Measurements from ENCODE around the gene CHCHD5.

DNA sequence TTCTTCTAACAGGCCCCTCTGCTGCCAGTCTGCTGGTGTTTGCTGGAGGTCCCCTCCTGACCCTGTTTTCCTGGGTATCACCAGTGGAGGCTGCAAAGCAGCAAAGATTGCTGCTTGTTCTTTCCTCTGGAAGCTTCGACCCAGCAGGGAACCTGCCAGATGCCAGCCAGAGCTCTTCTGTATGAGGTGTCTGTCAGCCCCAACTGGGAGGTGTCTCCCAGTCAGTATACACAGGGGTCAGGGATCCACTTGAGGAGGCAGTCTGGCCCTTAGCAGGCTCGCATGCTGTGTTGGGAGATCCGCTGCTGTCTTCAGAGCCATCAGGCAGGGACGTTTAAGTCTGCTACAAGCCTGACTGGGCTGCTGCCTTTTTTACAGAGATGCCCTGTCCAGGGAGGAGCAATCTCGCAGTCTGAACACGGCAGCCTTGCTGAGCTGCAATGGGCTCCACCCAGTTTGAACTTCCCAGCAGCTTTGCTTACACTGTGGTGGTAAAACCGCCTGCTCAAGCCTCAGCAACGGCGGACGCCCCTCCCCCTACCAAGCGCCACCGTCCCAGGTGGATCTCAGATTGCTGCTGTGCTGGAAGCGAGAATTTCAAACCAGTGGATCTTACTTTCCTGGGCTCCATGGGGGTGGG lies 29.9 kb downstream of the CHCHD5 start:
- TF ChIP-seq POLR2A (IDR thresholded peaks at IDR 0.05; ENCODE audit: control extremely low read depth in 1 of 2, low read depth in 2 of 2, low read length in 2 of 2) (0 out of 3 replicates have a peak, but pooled peaks of 1 of the 2 experiments have one; percentile 34), TBP (IDR thresholded peaks at IDR 0.05; ENCODE audit: low read depth, low read length) (no peak), CHD2 (IDR thresholded peaks at IDR 0.05; ENCODE audit: low read length) (no peak), CBX5 (IDR thresholded peaks at IDR 0.05; ENCODE audit: low read depth, low read length) (no peak), FOSL1 (IDR thresholded peaks at IDR 0.05; ENCODE audit: insufficient read depth, low read depth, low read length) (no peak)

Data from H1 (cell line).